K562 (cell line): ENCODE data around the gene EVA1B. TPM values are rescaled to one million over a fixed set of nuclear protein-coding genes. Genes with fewer than 3 reads are reported as not detected.

Experiments
- ATAC-seq: fragments of 200-7000 bp; cut with Tn5 transposase; 3 replicates; pipeline ENCODE4 v1.9.1; 2020; ENCODE audit warnings: moderate library complexity
- BruUV-seq: library from RNA; stranded (reverse); fragments of 400-500 nt; replicated peaks from 2 replicates; lab custom pipeline; 2021; lab: Mats Ljungman, UMichigan
- CTCF ChIA-PET: fragments of 300-600 bp; formaldehyde crosslinking; extraction: SDS; loops from one replicate; lab custom pipeline; 2021; ENCODE audit warnings: low intra/inter-chr PET ratio; lab: Yijun Ruan, JAX
- POLR2A ChIA-PET: fragments of 300-600, 350-650 bp; sonication (Branson Sonifier 250); formaldehyde crosslinking; extraction: SDS; loops from one replicate; lab custom pipeline; 2021; ENCODE audit warnings: antibody characterized with exemption, inconsistent platforms; lab: Yijun Ruan, JAX
- DNase-seq, 4 experiments: peaks; one replicate each; pipeline versions ENCODE4 v3.0.0 to v3.0.0-alpha.2; 2011 to 2018; ENCODE audit warnings: low spot score in 3 of 4, mixed read lengths in 3 of 4; ENCODE audit errors: extremely low read depth in 1 of 4
- FAIRE-seq: peaks from 2 replicates; lab custom pipeline; 2011; peaks lifted over from hg19 to GRCh38; lab: Jason Lieb, UNC
- H2AFZ ChIP-seq: 2 replicates; pipeline ENCODE4 v1.6.0; 2011; ENCODE audit warnings: low read depth, low read length, control low read depth, inconsistent platforms
- H3K27ac ChIP-seq: fragments of 200-600 bp; 3 replicates; pipeline ENCODE4 v1.8.0; 2011; ENCODE audit warnings: low read depth, mild to moderate bottlenecking, control low read depth, inconsistent platforms, low read length, moderate library complexity, mixed read lengths; ENCODE audit errors: extremely low read depth
- H3K27me3 ChIP-seq, 2 experiments: fragments of 300-600 bp in 1 of 2; 2 replicates in 1 of 2; 3 replicates in 1 of 2; pipeline versions ENCODE4 v1.6.0 to v1.8.0; 2011; ENCODE audit warnings: inconsistent platforms in 2 of 2, low read length in 2 of 2, mild to moderate bottlenecking in 1 of 2, mixed read lengths in 1 of 2, moderate library complexity in 1 of 2; ENCODE audit not compliant: control insufficient read depth in 2 of 2, insufficient read depth in 2 of 2
- H3K36me3 ChIP-seq: fragments of 300-600 bp; 3 replicates; pipeline ENCODE4 v1.8.0; 2011; ENCODE audit warnings: mild to moderate bottlenecking, low read length, inconsistent platforms; ENCODE audit not compliant: control insufficient read depth, insufficient read depth
- H3K4me1 ChIP-seq, 2 experiments: fragments of 200-600 bp in 1 of 2; replicated peaks in 1 of 2; 2 replicates in 1 of 2; 3 replicates in 1 of 2; pipeline versions ENCODE4 v1.5.1 to v1.8.0; 2011; ENCODE audit warnings: inconsistent platforms in 2 of 2, low read length in 2 of 2, mild to moderate bottlenecking in 1 of 2, mixed read lengths in 1 of 2, moderate library complexity in 1 of 2; ENCODE audit not compliant: control insufficient read depth in 2 of 2, insufficient read depth in 2 of 2
- H3K4me2 ChIP-seq: 2 replicates; pipeline ENCODE4 v1.6.1; 2011; ENCODE audit warnings: low read length, control low read depth, inconsistent platforms, mixed read lengths; ENCODE audit not compliant: insufficient read depth
- H3K4me3 ChIP-seq: fragments of 200-600 bp; sonication (generic), shearing (Covaris generic); 2 replicates; pipeline ENCODE4 v1.5.1; 2016; ENCODE audit warnings: control low read depth, inconsistent platforms
- H3K79me2 ChIP-seq: fragments of 200-600 bp; 3 replicates; pipeline ENCODE4 v1.8.0; 2011; ENCODE audit warnings: low read length, inconsistent platforms; ENCODE audit not compliant: control insufficient read depth, insufficient read depth
- H3K9ac ChIP-seq, 2 experiments: 2 replicates each; pipeline versions ENCODE4 v1.6.0 to v1.6.1; 2011; ENCODE audit warnings: low read depth in 2 of 2, low read length in 2 of 2, control low read depth in 1 of 2, inconsistent platforms in 1 of 2, mild to moderate bottlenecking in 1 of 2, mixed read lengths in 1 of 2; ENCODE audit not compliant: insufficient read depth in 1 of 2
- H3K9me1 ChIP-seq: one replicate; pipeline ENCODE4 v1.6.0; 2011; ENCODE audit warnings: inconsistent platforms, mild to moderate bottlenecking, low read length, moderate library complexity; ENCODE audit not compliant: control insufficient read depth, insufficient read depth
- H3K9me3 ChIP-seq: replicated peaks from 2 replicates; pipeline ENCODE4 v1.5.1; 2011; ENCODE audit warnings: low read depth, low read length, inconsistent platforms; ENCODE audit not compliant: control insufficient read depth, insufficient read depth
- H4K20me1 ChIP-seq: replicated peaks from 2 replicates; pipeline ENCODE4 v1.6.1; 2011; ENCODE audit warnings: low read length, inconsistent platforms, mixed read lengths; ENCODE audit not compliant: control insufficient read depth, insufficient read depth
- MTF1 ChIP-seq: fragments of 250-450 bp; sonication (Bioruptor Pico); IDR thresholded peaks from 2 replicates; pipeline ENCODE4 v1.9.0; 2021; ENCODE audit warnings: moderate library complexity, mild to moderate bottlenecking, inconsistent platforms, borderline replicate concordance
- RAD21 ChIP-seq, 2 experiments: fragments of 250-450 bp in 1 of 2; fragments of 450-650 bp in 1 of 2; sonication (Bioruptor Pico) in 1 of 2; formaldehyde crosslinking in 1 of 2; IDR thresholded peaks in 1 of 2; conservative IDR thresholded peaks in 1 of 2; 2 replicates each; pipeline versions ENCODE4 v1.4.0 to v1.8.0; 2020 to 2022; ENCODE audit warnings: mild to moderate bottlenecking in 2 of 2, moderate library complexity in 1 of 2
- ZBTB9 ChIP-seq: fragments of 450-650 bp; formaldehyde crosslinking; IDR thresholded peaks from 2 replicates; pipeline ENCODE4 v1.4.0; 2020; ENCODE audit warnings: mild to moderate bottlenecking, moderate library complexity
- WGBS: fragments of 100-300 bp; shearing (Covaris generic); methylation state at CpG from one replicate; pipeline ENCODE4 v1.1.6; 2016; ENCODE audit warnings: low coverage, mixed read lengths; ENCODE audit not compliant: insufficient coverage; ENCODE audit errors: missing lambda C conversion rate; 5-methylcytosine and 5-hydroxymethylcytosine counted together
- in situ Hi-C: fragments of 300-500 bp; cut with MboI; formaldehyde crosslinking; loops from 4 replicates; pipeline ENCODE4 v1.15.0; 2018; ENCODE audit warnings: inconsistent platforms, mixed read lengths
- intact Hi-C: fragments of 100-400 bp; cut with micrococcal nuclease; formaldehyde crosslinking; loops from 2 replicates; pipeline ENCODE4 v1.14.2; 2022
- polyA plus RNA-seq, 8 experiments: library from polyadenylated mRNA; depleted of rRNA in 4 of 8; stranded (reverse) in 5 of 8; unstranded in 3 of 8; fragments of >200 nt; fragmentation: Nextera tagmentation in 2 of 8; fragmentation: Illumina TruSeq in 1 of 8; extraction: Ambion mirVana in 2 of 8; extraction: Trizol in 1 of 8; gene quantifications; 2 replicates each; pipeline versions ENCODE4 v1.2.1 to v1.2.3, GENCODE V29; 2011 to 2014; ENCODE audit warnings: inconsistent platforms in 1 of 8, missing spikeins in 1 of 8
- total RNA-seq, 7 experiments: library from RNA; depleted of rRNA in 6 of 7; stranded (reverse); fragments of >200 nt in 6 of 7; fragmentation: Illumina TruSeq in 2 of 7; extraction: Trizol in 2 of 7; gene quantifications; 2 replicates each; pipeline versions ENCODE4 v1.2.1 to v1.2.3, GENCODE V29; 2011 to 2021; ENCODE audit warnings: low replicate concordance in 1 of 7
- TF ChIP-seq, protein P1 (sequence below): sonication (generic); formaldehyde crosslinking; IDR thresholded peaks from 2 replicates; pipeline ENCODE4 v1.9.0; 2022; ENCODE audit warnings: mild to moderate bottlenecking, missing genetic modification reagents
- TF ChIP-seq, protein P2 (sequence below): sonication (generic); formaldehyde crosslinking; IDR thresholded peaks from 2 replicates; pipeline ENCODE4 v1.5.0; 2020; ENCODE audit warnings: missing genetic modification reagents
- TF ChIP-seq, protein P3 (sequence below), 2 experiments: fragments of 450-650 bp; IDR thresholded peaks; 2 replicates each; pipeline ENCODE4 v1.6.1; 2016
- TF ChIP-seq, protein P4 (sequence below), 3 experiments: IDR thresholded peaks in 2 of 3; conservative IDR thresholded peaks in 1 of 3; 2 replicates each; pipeline ENCODE4 v1.5.1; 2011 to 2012; ENCODE audit warnings: low read length in 3 of 3, mild to moderate bottlenecking in 3 of 3, control low read depth in 2 of 3, improper control_type of control experiment in 1 of 3, inconsistent platforms in 1 of 3, low read depth in 1 of 3, mixed read lengths in 1 of 3, moderate library complexity in 1 of 3; ENCODE audit not compliant: insufficient read depth in 2 of 3
- TF ChIP-seq, protein P5 (sequence below): fragments of 450-650 bp; formaldehyde crosslinking; IDR thresholded peaks from 2 replicates; pipeline ENCODE4 v1.4.0; 2020; ENCODE audit warnings: mild to moderate bottlenecking, mixed read lengths

EVA1B gene
- total and polyA plus RNA-seq, 9 of the 15 experiments (the other 6 are each of a cell fraction or from before 2014, with no cell fraction given), result 0.08 to 65.7 (median 2.4) TPM

- no peak for TF ChIP-seq ZBTB9 (CRISPR knock-in tag)
Observed at GRCh38 chr1:36358514-36359084, 35.2 kb upstream of the EVA1B start (continued).

- DNase-seq (no peak), FAIRE-seq (no peak), ATAC-seq (peak; percentile 50; the same call in 2 of the 3 replicates)
- Histone ChIP-seq H3K9ac (no peak overlapping the region), H2AFZ (no peak overlapping the region), H3K9me1 (no peaks in the 10 kb centered on the region), H3K79me2 (no peaks in the 10 kb centered on the region), H3K27me3 (no peaks in the 10 kb centered on the region), H3K27ac (no peak overlapping the region), H3K9me3 (no peaks in the 10 kb centered on the region), H3K36me3 (peaks cover 89% of the 10 kb centered on the region), H4K20me1 (no peaks in the 10 kb centered on the region; the same call in 1 of the 2 replicates), H3K4me3 (no peak overlapping the region), H3K4me1 (0 out of 5 replicates have a peak, but pooled peaks cover 0 to 3% of the 10 kb centered on the region in 2 experiments), H3K4me2 (no peak overlapping the region)
- POLR2A ChIA-PET, result interaction anchor here (0.5 to 2.1 kb wide), 3 partner anchors 13 to 66 kb away, joined by 3 to 7 read pairs (median 4); no protein-coding TSS in a partner anchor
- TF ChIP-seq, protein P1, sequence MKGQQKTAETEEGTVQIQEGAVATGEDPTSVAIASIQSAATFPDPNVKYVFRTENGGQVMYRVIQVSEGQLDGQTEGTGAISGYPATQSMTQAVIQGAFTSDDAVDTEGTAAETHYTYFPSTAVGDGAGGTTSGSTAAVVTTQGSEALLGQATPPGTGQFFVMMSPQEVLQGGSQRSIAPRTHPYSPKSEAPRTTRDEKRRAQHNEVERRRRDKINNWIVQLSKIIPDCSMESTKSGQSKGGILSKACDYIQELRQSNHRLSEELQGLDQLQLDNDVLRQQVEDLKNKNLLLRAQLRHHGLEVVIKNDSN (CRISPR knock-in tag), result 0 out of 2 replicates have a peak, but pooled peaks have one; percentile 22
- TF ChIP-seq, protein P2, sequence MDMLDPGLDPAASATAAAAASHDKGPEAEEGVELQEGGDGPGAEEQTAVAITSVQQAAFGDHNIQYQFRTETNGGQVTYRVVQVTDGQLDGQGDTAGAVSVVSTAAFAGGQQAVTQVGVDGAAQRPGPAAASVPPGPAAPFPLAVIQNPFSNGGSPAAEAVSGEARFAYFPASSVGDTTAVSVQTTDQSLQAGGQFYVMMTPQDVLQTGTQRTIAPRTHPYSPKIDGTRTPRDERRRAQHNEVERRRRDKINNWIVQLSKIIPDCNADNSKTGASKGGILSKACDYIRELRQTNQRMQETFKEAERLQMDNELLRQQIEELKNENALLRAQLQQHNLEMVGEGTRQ, result peak; percentile 35; the same call in 1 of the 2 replicates
- TF ChIP-seq RAD21 (CRISPR knock-in tag; conservative IDR thresholded peaks at IDR 0.05 in 1 of 2, IDR thresholded peaks at IDR 0.05 in 1 of 2) (0 out of 4 replicates have a peak, but pooled peaks of 1 of the 2 experiments have one; percentile 19), MTF1 (no peak)
- TF ChIP-seq, protein P3, sequence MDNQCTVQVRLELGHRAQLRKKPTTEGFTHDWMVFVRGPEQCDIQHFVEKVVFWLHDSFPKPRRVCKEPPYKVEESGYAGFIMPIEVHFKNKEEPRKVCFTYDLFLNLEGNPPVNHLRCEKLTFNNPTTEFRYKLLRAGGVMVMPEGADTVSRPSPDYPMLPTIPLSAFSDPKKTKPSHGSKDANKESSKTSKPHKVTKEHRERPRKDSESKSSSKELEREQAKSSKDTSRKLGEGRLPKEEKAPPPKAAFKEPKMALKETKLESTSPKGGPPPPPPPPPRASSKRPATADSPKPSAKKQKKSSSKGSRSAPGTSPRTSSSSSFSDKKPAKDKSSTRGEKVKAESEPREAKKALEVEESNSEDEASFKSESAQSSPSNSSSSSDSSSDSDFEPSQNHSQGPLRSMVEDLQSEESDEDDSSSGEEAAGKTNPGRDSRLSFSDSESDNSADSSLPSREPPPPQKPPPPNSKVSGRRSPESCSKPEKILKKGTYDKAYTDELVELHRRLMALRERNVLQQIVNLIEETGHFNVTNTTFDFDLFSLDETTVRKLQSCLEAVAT (IDR thresholded peaks at IDR 0.05), result no peak
- TF ChIP-seq, protein P4, sequence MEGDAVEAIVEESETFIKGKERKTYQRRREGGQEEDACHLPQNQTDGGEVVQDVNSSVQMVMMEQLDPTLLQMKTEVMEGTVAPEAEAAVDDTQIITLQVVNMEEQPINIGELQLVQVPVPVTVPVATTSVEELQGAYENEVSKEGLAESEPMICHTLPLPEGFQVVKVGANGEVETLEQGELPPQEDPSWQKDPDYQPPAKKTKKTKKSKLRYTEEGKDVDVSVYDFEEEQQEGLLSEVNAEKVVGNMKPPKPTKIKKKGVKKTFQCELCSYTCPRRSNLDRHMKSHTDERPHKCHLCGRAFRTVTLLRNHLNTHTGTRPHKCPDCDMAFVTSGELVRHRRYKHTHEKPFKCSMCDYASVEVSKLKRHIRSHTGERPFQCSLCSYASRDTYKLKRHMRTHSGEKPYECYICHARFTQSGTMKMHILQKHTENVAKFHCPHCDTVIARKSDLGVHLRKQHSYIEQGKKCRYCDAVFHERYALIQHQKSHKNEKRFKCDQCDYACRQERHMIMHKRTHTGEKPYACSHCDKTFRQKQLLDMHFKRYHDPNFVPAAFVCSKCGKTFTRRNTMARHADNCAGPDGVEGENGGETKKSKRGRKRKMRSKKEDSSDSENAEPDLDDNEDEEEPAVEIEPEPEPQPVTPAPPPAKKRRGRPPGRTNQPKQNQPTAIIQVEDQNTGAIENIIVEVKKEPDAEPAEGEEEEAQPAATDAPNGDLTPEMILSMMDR (IDR thresholded peaks at IDR 0.05 in 2 of 3, conservative IDR thresholded peaks at IDR 0.05 in 1 of 3; ENCODE audit: insufficient read depth in 2 of 3, low read depth in 1 of 3, low read length in 3 of 3), result 0 out of 6 replicates have a peak, but pooled peaks of 1 of the 3 experiments have one; percentile 2
- TF ChIP-seq, protein P5, sequence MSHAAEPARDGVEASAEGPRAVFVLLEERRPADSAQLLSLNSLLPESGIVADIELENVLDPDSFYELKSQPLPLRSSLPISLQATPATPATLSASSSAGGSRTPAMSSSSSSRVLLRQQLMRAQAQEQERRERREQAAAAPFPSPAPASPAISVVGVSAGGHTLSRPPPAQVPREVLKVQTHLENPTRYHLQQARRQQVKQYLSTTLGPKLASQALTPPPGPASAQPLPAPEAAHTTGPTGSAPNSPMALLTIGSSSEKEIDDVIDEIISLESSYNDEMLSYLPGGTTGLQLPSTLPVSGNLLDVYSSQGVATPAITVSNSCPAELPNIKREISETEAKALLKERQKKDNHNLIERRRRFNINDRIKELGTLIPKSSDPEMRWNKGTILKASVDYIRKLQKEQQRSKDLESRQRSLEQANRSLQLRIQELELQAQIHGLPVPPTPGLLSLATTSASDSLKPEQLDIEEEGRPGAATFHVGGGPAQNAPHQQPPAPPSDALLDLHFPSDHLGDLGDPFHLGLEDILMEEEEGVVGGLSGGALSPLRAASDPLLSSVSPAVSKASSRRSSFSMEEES, result peak; percentile 20; the same call in 1 of the 2 replicates
- 56% methylated on average over 4 of the region's 4 CpGs for WGBS
- CTCF ChIA-PET, result interaction anchor here (1.0 kb wide), 1 partner anchor 64 kb away, joined by 3 read pairs; no protein-coding TSS in a partner anchor
- no TSS peak for BruUV-seq
- intact Hi-C loops (no loop called here), in situ Hi-C loops (no loop called here)
Observed at GRCh38 chr1:36355811-36356210, 32.4 kb upstream of the EVA1B start.
